GM23338 (cell line): ENCODE data around the gene JOSD1. TPM values are rescaled to one million over a fixed set of nuclear protein-coding genes. Genes with fewer than 3 reads are reported as not detected.

ENCODE experiments used
- ATAC-seq: fragments of 200-7000 bp; cut with Tn5 transposase; 3 replicates; pipeline ENCODE4 v1.9.1; 2020
- DNase-seq: peaks from one replicate; pipeline ENCODE4 v3.0.0-alpha.2; 2015; ENCODE audit warnings: low spot score
- H2AFZ ChIP-seq: fragments of 200-600 bp; sonication (generic); 2 replicates; pipeline ENCODE4 v1.8.0; 2016; ENCODE audit warnings: antibody characterized with exemption, mild to moderate bottlenecking, moderate library complexity
- H3F3A ChIP-seq: fragments of 200-600 bp; sonication (generic); replicated peaks from 2 replicates; pipeline ENCODE4 v1.8.0; 2017; ENCODE audit warnings: antibody characterized with exemption, mixed run types, low read depth
- H3K27ac ChIP-seq: fragments of 200-600 bp; sonication (generic); 2 replicates; pipeline ENCODE4 v1.6.1; 2016; ENCODE audit warnings: low read depth
- H3K27me3 ChIP-seq: fragments of 200-600 bp; sonication (generic); 2 replicates; pipeline ENCODE4 v1.8.0; 2016; ENCODE audit warnings: mild to moderate bottlenecking, mixed run types, moderate library complexity; ENCODE audit not compliant: insufficient read depth
- H3K36me3 ChIP-seq: fragments of 200-600 bp; sonication (generic); 2 replicates; pipeline ENCODE4 v1.8.0; 2016; ENCODE audit warnings: mild to moderate bottlenecking; ENCODE audit not compliant: insufficient read depth
- H3K4me1 ChIP-seq: fragments of 200-600 bp; sonication (generic); 2 replicates; pipeline ENCODE4 v1.8.0; 2016; ENCODE audit warnings: mild to moderate bottlenecking, moderate library complexity; ENCODE audit not compliant: insufficient read depth
- H3K4me2 ChIP-seq: fragments of 200-600 bp; sonication (generic); 2 replicates; pipeline ENCODE4 v1.7.1; 2017; ENCODE audit warnings: mixed run types
- H3K4me3 ChIP-seq: fragments of 200-600 bp; sonication (generic); 2 replicates; pipeline ENCODE4 v1.6.1; 2016; ENCODE audit warnings: mixed run types
- H3K79me2 ChIP-seq: fragments of 200-600 bp; sonication (generic); replicated peaks from 2 replicates; pipeline ENCODE4 v1.8.0; 2017; ENCODE audit warnings: mild to moderate bottlenecking; ENCODE audit not compliant: insufficient read depth
- H3K9me2 ChIP-seq: fragments of 200-600 bp; sonication (generic); 2 replicates; pipeline ENCODE4 v1.8.0; 2017; ENCODE audit not compliant: insufficient read depth
- H4K20me1 ChIP-seq: fragments of 200-600 bp; sonication (generic); replicated peaks from 2 replicates; pipeline ENCODE4 v1.8.0; 2017; ENCODE audit warnings: mild to moderate bottlenecking; ENCODE audit not compliant: insufficient read depth
- H3K27ac Mint-ChIP-seq: 2 replicates; pipeline ENCODE4 v1.8.0; 2020; ENCODE audit warnings: inconsistent platforms, mild to moderate bottlenecking, moderate library complexity, mixed read lengths
- H3K27me3 Mint-ChIP-seq: 3 replicates; pipeline ENCODE4 v1.8.0; 2022; ENCODE audit warnings: low read depth, mild to moderate bottlenecking, moderate library complexity, mixed read lengths, inconsistent platforms; ENCODE audit not compliant: insufficient read depth, poor library complexity
- H3K36me3 Mint-ChIP-seq: 3 replicates; pipeline ENCODE4 v1.8.0; 2021; ENCODE audit warnings: low read depth, mild to moderate bottlenecking, inconsistent platforms, moderate library complexity, mixed read lengths
- H3K4me1 Mint-ChIP-seq: 3 replicates; pipeline ENCODE4 v1.8.0; 2020; ENCODE audit warnings: mild to moderate bottlenecking, inconsistent platforms, mixed read lengths
- H3K4me3 Mint-ChIP-seq: 3 replicates; pipeline ENCODE4 v1.8.0; 2021; ENCODE audit warnings: moderate library complexity, mild to moderate bottlenecking, inconsistent platforms, mixed read lengths
- H3K9me3 Mint-ChIP-seq: 3 replicates; pipeline ENCODE4 v1.8.0; 2020; ENCODE audit warnings: moderate library complexity, mild to moderate bottlenecking, inconsistent platforms, mixed read lengths
- EZH2phosphoT487 ChIP-seq: fragments of 200-600 bp; sonication (generic); IDR thresholded peaks from one replicate; pipeline ENCODE4 v1.8.1; 2018; ENCODE audit warnings: antibody characterized with exemption; ENCODE audit not compliant: unreplicated experiment
- JUNB ChIP-seq: IDR thresholded peaks from one replicate; pipeline ENCODE4 v1.6.1; 2016; ENCODE audit warnings: antibody characterized with exemption; ENCODE audit not compliant: unreplicated experiment
- ZNF114 ChIP-seq: fragments of 250-450 bp; sonication (Bioruptor Pico); IDR thresholded peaks from 2 replicates; pipeline ENCODE4 v1.5.0; 2020; ENCODE audit warnings: mild to moderate bottlenecking, moderate library complexity
- polyA plus RNA-seq: library from polyadenylated mRNA; unstranded; fragments of >200 nt; fragmentation: Nextera tagmentation; extraction: Ambion mirVana; gene quantifications from 2 replicates; pipeline ENCODE4 v1.2.1, GENCODE V29; 2016
- total RNA-seq: library from RNA; depleted of rRNA; stranded (reverse); fragments of >200 nt; shearing (Covaris generic); gene quantifications from 2 replicates; pipeline ENCODE4 v1.2.3, GENCODE V29; 2014
- TF ChIP-seq, protein P1 (sequence below): IDR thresholded peaks from one replicate; pipeline ENCODE4 v1.6.1; 2018; ENCODE audit warnings: antibody characterized with exemption; ENCODE audit not compliant: unreplicated experiment
- TF ChIP-seq, protein P2 (sequence below): fragments of 250-450 bp; sonication (Bioruptor Pico); IDR thresholded peaks from 2 replicates; pipeline ENCODE4 v1.5.0; 2020; ENCODE audit warnings: mild to moderate bottlenecking, moderate library complexity

JOSD1 gene
- total and polyA plus RNA-seq, 2 experiments from 2014 or later = 4.6 to 19.7 TPM

DNA sequence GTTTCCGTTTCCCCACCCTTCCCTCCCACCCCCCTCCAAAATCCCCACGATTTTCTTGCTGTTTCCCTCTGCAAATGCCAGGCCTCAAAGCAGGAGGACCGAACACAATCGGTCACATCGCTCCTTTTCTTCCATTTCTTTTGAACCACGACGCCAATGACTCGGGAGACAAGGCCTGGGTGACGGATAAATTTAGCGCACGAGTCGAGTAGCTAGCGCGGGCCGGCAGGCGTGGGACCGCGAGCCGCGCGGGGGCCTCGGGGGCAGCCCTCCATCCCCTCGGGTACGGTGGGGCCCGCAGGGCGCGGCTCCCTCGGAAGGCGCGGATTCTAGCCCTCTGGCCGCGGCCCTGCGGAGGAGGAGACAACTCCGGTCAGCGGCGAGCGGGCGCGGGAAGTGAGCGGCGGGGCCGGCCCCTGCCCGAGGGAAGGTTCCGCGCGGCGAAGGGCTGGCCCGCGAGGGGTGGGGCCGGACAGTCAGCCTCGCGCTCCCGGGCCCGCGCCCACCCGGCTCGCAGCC, 414 bp downstream of the JOSD1 start:
- no peak for TF ChIP-seq ZNF114
- TF ChIP-seq, protein P1, sequence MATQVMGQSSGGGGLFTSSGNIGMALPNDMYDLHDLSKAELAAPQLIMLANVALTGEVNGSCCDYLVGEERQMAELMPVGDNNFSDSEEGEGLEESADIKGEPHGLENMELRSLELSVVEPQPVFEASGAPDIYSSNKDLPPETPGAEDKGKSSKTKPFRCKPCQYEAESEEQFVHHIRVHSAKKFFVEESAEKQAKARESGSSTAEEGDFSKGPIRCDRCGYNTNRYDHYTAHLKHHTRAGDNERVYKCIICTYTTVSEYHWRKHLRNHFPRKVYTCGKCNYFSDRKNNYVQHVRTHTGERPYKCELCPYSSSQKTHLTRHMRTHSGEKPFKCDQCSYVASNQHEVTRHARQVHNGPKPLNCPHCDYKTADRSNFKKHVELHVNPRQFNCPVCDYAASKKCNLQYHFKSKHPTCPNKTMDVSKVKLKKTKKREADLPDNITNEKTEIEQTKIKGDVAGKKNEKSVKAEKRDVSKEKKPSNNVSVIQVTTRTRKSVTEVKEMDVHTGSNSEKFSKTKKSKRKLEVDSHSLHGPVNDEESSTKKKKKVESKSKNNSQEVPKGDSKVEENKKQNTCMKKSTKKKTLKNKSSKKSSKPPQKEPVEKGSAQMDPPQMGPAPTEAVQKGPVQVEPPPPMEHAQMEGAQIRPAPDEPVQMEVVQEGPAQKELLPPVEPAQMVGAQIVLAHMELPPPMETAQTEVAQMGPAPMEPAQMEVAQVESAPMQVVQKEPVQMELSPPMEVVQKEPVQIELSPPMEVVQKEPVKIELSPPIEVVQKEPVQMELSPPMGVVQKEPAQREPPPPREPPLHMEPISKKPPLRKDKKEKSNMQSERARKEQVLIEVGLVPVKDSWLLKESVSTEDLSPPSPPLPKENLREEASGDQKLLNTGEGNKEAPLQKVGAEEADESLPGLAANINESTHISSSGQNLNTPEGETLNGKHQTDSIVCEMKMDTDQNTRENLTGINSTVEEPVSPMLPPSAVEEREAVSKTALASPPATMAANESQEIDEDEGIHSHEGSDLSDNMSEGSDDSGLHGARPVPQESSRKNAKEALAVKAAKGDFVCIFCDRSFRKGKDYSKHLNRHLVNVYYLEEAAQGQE = no peak
- H3F3A ChIP-seq = peaks cover 4% of the 10 kb centered on the region; the same call in 1 of the 2 replicates
- H3K27me3 ChIP-seq = no peaks in the 10 kb centered on the region
- H3K4me3 ChIP-seq = peak overlapping the region; percentile 97
- no peaks in the 10 kb centered on the region for H3K9me2 ChIP-seq
- peak overlapping the region; percentile 98 for H3K4me3 Mint-ChIP-seq
- peaks cover 44% of the 10 kb centered on the region for H3K79me2 ChIP-seq
- peaks cover 9% of the 10 kb centered on the region; the same call in 2 of the 3 replicates for H3K36me3 Mint-ChIP-seq
- peaks cover 41% of the 10 kb centered on the region for H3K4me1 Mint-ChIP-seq
- H3K4me2 ChIP-seq = peak overlapping the region; percentile 95
- H3K27ac ChIP-seq = no peak overlapping the region
- peaks cover 23% of the 10 kb centered on the region for H3K4me1 ChIP-seq
- H2AFZ ChIP-seq = peak overlapping the region; percentile 74; the same call in 1 of the 2 replicates
- H3K9me3 Mint-ChIP-seq = no peaks in the 10 kb centered on the region
- DNase-seq (peak; percentile 74), ATAC-seq (peak; percentile 21)
- H3K27ac Mint-ChIP-seq = peak overlapping the region; percentile 89
- H3K36me3 ChIP-seq = no peaks in the 10 kb centered on the region
- H3K27me3 Mint-ChIP-seq = peaks cover 21% of the 10 kb centered on the region
- peaks cover 13% of the 10 kb centered on the region for H4K20me1 ChIP-seq

DNA sequence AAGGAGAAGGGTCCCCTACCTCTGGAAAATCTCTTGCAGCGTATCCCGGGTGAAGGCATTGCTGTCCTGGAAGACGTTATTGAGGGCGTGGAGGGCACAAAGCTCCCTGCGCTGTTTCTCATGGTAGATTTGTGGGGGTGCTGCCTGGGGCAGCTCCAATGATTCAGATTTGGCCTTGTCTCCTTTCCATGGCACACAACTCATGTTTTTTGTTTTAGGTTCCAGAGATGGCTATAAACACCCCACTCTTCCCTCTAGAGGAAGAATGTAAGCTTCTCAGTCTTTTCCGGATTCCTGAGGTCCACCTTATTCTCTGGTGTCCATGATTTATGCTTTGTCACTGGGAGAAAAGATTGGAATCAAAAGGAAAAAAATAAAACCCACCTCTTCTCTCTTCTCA, 959 bp downstream of the JOSD1 start:
- H3K9me3 Mint-ChIP-seq = no peaks in the 10 kb centered on the region
- no peak overlapping the region for H3K27ac Mint-ChIP-seq
- no peaks in the 10 kb centered on the region for H3K36me3 ChIP-seq
- no peak for DNase-seq
- H3K4me3 ChIP-seq = peak overlapping the region; percentile 97
- peak overlapping the region; percentile 74; the same call in 1 of the 2 replicates for H2AFZ ChIP-seq
- peaks cover 36% of the 10 kb centered on the region for H3K4me1 Mint-ChIP-seq
- peak overlapping the region; percentile 98 for H3K4me3 Mint-ChIP-seq
- peaks cover 8% of the 10 kb centered on the region; the same call in 2 of the 3 replicates for H3K36me3 Mint-ChIP-seq
- H3K4me2 ChIP-seq = peak overlapping the region; percentile 95
- H3K27me3 ChIP-seq = no peaks in the 10 kb centered on the region
- no peaks in the 10 kb centered on the region for H3K9me2 ChIP-seq
- H3K27ac ChIP-seq = no peak overlapping the region
- H3F3A ChIP-seq = peaks cover 4% of the 10 kb centered on the region; the same call in 1 of the 2 replicates
- peaks cover 13% of the 10 kb centered on the region for H4K20me1 ChIP-seq
- ATAC-seq = no peak
- peaks cover 49% of the 10 kb centered on the region for H3K79me2 ChIP-seq
- H3K27me3 Mint-ChIP-seq = peaks cover 17% of the 10 kb centered on the region
- H3K4me1 ChIP-seq = peaks cover 23% of the 10 kb centered on the region
- TF ChIP-seq EZH2phosphoT487 (no peak), JUNB (no peak)
- TF ChIP-seq, protein P1 = no peak
- TF ChIP-seq, protein P2, sequence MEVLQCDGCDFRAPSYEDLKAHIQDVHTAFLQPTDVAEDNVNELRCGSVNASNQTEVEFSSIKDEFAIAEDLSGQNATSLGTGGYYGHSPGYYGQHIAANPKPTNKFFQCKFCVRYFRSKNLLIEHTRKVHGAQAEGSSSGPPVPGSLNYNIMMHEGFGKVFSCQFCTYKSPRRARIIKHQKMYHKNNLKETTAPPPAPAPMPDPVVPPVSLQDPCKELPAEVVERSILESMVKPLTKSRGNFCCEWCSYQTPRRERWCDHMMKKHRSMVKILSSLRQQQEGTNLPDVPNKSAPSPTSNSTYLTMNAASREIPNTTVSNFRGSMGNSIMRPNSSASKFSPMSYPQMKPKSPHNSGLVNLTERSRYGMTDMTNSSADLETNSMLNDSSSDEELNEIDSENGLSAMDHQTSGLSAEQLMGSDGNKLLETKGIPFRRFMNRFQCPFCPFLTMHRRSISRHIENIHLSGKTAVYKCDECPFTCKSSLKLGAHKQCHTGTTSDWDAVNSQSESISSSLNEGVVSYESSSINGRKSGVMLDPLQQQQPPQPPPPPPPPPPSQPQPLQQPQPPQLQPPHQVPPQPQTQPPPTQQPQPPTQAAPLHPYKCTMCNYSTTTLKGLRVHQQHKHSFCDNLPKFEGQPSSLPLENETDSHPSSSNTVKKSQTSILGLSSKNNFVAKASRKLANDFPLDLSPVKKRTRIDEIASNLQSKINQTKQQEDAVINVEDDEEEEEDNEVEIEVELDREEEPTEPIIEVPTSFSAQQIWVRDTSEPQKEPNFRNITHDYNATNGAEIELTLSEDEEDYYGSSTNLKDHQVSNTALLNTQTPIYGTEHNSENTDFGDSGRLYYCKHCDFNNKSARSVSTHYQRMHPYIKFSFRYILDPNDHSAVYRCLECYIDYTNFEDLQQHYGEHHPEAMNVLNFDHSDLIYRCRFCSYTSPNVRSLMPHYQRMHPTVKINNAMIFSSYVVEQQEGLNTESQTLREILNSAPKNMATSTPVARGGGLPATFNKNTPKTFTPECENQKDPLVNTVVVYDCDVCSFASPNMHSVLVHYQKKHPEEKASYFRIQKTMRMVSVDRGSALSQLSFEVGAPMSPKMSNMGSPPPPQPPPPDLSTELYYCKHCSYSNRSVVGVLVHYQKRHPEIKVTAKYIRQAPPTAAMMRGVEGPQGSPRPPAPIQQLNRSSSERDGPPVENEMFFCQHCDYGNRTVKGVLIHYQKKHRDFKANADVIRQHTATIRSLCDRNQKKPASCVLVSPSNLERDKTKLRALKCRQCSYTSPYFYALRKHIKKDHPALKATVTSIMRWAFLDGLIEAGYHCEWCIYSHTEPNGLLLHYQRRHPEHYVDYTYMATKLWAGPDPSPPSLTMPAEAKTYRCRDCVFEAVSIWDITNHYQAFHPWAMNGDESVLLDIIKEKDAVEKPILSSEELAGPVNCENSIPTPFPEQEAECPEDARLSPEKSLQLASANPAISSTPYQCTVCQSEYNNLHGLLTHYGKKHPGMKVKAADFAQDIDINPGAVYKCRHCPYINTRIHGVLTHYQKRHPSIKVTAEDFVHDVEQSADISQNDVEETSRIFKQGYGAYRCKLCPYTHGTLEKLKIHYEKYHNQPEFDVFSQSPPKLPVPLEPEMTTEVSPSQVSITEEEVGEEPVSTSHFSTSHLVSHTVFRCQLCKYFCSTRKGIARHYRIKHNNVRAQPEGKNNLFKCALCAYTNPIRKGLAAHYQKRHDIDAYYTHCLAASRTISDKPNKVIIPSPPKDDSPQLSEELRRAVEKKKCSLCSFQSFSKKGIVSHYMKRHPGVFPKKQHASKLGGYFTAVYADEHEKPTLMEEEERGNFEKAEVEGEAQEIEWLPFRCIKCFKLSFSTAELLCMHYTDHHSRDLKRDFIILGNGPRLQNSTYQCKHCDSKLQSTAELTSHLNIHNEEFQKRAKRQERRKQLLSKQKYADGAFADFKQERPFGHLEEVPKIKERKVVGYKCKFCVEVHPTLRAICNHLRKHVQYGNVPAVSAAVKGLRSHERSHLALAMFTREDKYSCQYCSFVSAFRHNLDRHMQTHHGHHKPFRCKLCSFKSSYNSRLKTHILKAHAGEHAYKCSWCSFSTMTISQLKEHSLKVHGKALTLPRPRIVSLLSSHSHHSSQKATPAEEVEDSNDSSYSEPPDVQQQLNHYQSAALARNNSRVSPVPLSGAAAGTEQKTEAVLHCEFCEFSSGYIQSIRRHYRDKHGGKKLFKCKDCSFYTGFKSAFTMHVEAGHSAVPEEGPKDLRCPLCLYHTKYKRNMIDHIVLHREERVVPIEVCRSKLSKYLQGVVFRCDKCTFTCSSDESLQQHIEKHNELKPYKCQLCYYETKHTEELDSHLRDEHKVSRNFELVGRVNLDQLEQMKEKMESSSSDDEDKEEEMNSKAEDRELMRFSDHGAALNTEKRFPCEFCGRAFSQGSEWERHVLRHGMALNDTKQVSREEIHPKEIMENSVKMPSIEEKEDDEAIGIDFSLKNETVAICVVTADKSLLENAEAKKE = no peak
